Osteoblast (primary cell): ENCODE data around the gene CPLANE2. TPM values are rescaled to one million over a fixed set of nuclear protein-coding genes. Genes with fewer than 3 reads are reported as not detected.

Experiments used
- DNase-seq: peaks from one replicate; pipeline ENCODE4 v3.0.0; 2011; ENCODE audit warnings: low spot score, mixed read lengths; ENCODE audit not compliant: insufficient read length; ENCODE audit errors: missing footprints
- H2AFZ ChIP-seq: 2 replicates; pipeline ENCODE4 v1.6.0; 2011; ENCODE audit warnings: mild to moderate bottlenecking, low read length
- H3K27ac ChIP-seq: 2 replicates; pipeline ENCODE4 v1.5.1; 2011; ENCODE audit warnings: mild to moderate bottlenecking, low read depth, low read length, moderate library complexity
- H3K27me3 ChIP-seq: 2 replicates; pipeline ENCODE4 v1.6.0; 2012; ENCODE audit warnings: mild to moderate bottlenecking, control low read depth, inconsistent platforms, low read length, moderate library complexity; ENCODE audit not compliant: insufficient read depth
- H3K36me3 ChIP-seq: 2 replicates; pipeline ENCODE4 v1.5.1; 2011; ENCODE audit warnings: mild to moderate bottlenecking, low read length, control low read depth, moderate library complexity; ENCODE audit not compliant: insufficient read depth
- H3K4me1 ChIP-seq: 2 replicates; pipeline ENCODE4 v1.5.1; 2011; ENCODE audit warnings: mild to moderate bottlenecking, low read length, control low read depth, moderate library complexity; ENCODE audit not compliant: insufficient read depth
- H3K4me2 ChIP-seq: 2 replicates; pipeline ENCODE4 v1.6.0; 2011; ENCODE audit warnings: mild to moderate bottlenecking, low read length; ENCODE audit not compliant: insufficient read depth
- H3K4me3 ChIP-seq: fragments of 200-600 bp; sonication (generic); 3 replicates; pipeline ENCODE4 v1.5.1; 2012; ENCODE audit warnings: mild to moderate bottlenecking, low read length, inconsistent platforms; ENCODE audit not compliant: insufficient read depth
- H3K79me2 ChIP-seq: 2 replicates; pipeline ENCODE4 v1.6.0; 2012; ENCODE audit warnings: mild to moderate bottlenecking, low read length, control low read depth, inconsistent platforms; ENCODE audit not compliant: insufficient read depth
- H3K9me3 ChIP-seq: 2 replicates; pipeline ENCODE4 v1.5.1; 2011; ENCODE audit warnings: low read depth, low read length, control low read depth
- H4K20me1 ChIP-seq: 2 replicates; pipeline ENCODE4 v1.6.0; 2012; ENCODE audit warnings: mild to moderate bottlenecking, low read length, control low read depth; ENCODE audit not compliant: insufficient read depth
- CTCF ChIP-seq: IDR thresholded peaks from 2 replicates; pipeline ENCODE4 v1.5.1; 2011; ENCODE audit warnings: mild to moderate bottlenecking, low read depth, low read length, moderate library complexity; ENCODE audit errors: extremely low read depth
- total RNA-seq: library from RNA; depleted of rRNA; stranded (reverse); fragments of >200 nt; gene quantifications from 2 replicates; pipeline ENCODE4 v1.2.3, GENCODE V29; 2012

Gene CPLANE2, protein sequence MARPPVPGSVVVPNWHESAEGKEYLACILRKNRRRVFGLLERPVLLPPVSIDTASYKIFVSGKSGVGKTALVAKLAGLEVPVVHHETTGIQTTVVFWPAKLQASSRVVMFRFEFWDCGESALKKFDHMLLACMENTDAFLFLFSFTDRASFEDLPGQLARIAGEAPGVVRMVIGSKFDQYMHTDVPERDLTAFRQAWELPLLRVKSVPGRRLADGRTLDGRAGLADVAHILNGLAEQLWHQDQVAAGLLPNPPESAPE
- total RNA-seq: 9.4 and 14.1 TPM in 2 replicates

DNA sequence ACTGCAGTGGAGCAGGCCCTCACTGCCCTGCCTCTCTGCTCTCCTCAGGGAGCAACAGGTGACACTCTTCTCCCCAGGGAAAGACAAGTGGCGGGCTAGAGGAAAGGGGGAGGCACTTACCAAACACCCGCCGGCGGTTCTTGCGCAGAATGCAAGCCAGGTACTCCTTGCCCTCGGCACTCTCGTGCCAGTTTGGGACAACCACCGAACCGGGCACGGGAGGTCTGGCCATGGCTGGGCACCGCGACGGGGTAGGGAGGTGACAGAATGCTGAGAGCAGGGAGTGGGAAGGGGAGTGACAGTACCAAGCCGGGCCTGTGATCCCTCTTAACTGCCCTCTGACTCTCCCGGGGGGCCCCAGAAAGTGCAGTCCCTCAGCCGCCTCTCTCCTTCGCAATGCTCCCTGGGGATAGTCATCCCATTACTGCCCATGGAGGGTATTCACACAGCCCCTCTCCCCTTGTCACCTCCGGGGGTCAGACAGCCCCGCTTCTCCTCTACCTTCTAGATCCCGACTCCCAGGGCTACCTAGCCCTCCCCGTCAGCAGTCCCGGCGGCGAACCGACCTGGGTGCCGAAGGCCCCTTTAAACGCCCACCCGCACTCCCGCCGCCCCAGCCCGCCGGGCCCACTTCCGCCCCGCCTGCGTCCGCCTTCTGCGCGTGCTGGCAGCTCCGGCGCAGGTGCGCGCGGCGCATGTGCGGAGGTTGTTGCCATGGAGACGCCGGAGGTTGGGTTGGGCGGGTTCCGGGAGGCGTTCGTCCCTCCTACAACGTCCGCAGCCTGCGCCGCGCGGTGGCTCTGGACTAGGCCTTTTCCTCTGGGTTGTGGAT is at the start of gene CPLANE2:
TSS of gene CPLANE2 (minus strand) at position 673 of the 832 bp plus-strand sequence. CDS start at position 232, 441 bp downstream.
- no peaks in the 10 kb centered on the region for H3K79me2 ChIP-seq
- H3K27me3 ChIP-seq: no peaks in the 10 kb centered on the region
- peak; percentile 97 for DNase-seq
- TF ChIP-seq CTCF: no peak
- H3K27ac ChIP-seq: peak within 1 kb of the TSS; percentile 57
- H2AFZ ChIP-seq: peak within 1 kb of the TSS; percentile 95
- no peaks in the 10 kb centered on the region for H4K20me1 ChIP-seq
- peak within 1 kb of the TSS; percentile 98 for H3K4me2 ChIP-seq
- H3K4me3 ChIP-seq: peak within 1 kb of the TSS; percentile 84
- peaks cover 19% of the 10 kb centered on the region for H3K4me1 ChIP-seq
- H3K9me3 ChIP-seq: no peaks in the 10 kb centered on the region
- no peaks in the 10 kb centered on the region for H3K36me3 ChIP-seq

GRCh38 chr1:16286122-16286521 is 49.1 kb upstream of the CPLANE2 start:
- TF ChIP-seq CTCF: no peak
- no peak for DNase-seq

GRCh38 chr1:16281765-16282164 is 44.8 kb upstream of the CPLANE2 start:
- Histone ChIP-seq H3K9me3 (no peaks in the 10 kb centered on the region), H4K20me1 (peaks cover 8% of the 10 kb centered on the region), H3K79me2 (peaks cover 5% of the 10 kb centered on the region), H3K27ac (no peak overlapping the region), H3K27me3 (no peaks in the 10 kb centered on the region), H3K4me2 (no peak overlapping the region), H3K36me3 (peaks cover 3% of the 10 kb centered on the region), H2AFZ (no peak overlapping the region), H3K4me1 (peaks cover 3% of the 10 kb centered on the region), H3K4me3 (no peak overlapping the region)
- DNase-seq: no peak
- TF ChIP-seq CTCF: no peak

More at GRCh38 chr1:16286122-16286521, 49.1 kb upstream of the CPLANE2 start:
- Histone ChIP-seq H2AFZ (no peak overlapping the region), H3K4me3 (no peak overlapping the region), H3K9me3 (no peaks in the 10 kb centered on the region), H3K79me2 (peaks cover 7% of the 10 kb centered on the region), H3K4me1 (no peaks in the 10 kb centered on the region), H4K20me1 (peaks cover 10% of the 10 kb centered on the region), H3K4me2 (no peak overlapping the region), H3K36me3 (no peaks in the 10 kb centered on the region), H3K27ac (no peak overlapping the region), H3K27me3 (no peaks in the 10 kb centered on the region)

GRCh38 chr1:16279186-16279585 is 42.2 kb upstream of the CPLANE2 start:
- Histone ChIP-seq H4K20me1 (peaks cover 9% of the 10 kb centered on the region), H3K4me2 (no peak overlapping the region), H3K36me3 (peaks cover 3% of the 10 kb centered on the region), H3K79me2 (peaks cover 5% of the 10 kb centered on the region), H3K9me3 (no peaks in the 10 kb centered on the region), H3K4me3 (no peak overlapping the region), H3K27me3 (no peaks in the 10 kb centered on the region), H2AFZ (no peak overlapping the region), H3K4me1 (peaks cover 3% of the 10 kb centered on the region), H3K27ac (no peak overlapping the region)
- no peak for DNase-seq
- no peak for TF ChIP-seq CTCF
